Activated naive CD4-positive, alpha-beta T cell treated with anti-CD3 and anti-CD28 coated beads, Interleukin-2, amount 10 ng/mL, durations not matched to agents 7 days and 5 days (primary cell): Measurements from ENCODE around the gene KLHL10.

Experiments
- CTCF ChIA-PET: fragments of 350-600 bp; sonication (Branson Sonifier 250); formaldehyde crosslinking; loops from one replicate; lab custom pipeline; 2021; ENCODE audit warnings: antibody characterized with exemption; lab: Charles Lee
- DNase-seq: peaks from one replicate; pipeline ENCODE4 v3.0.0-alpha.2; 2020
- H3K27ac Mint-ChIP-seq: one replicate; pipeline ENCODE4 v1.8.0; 2021; ENCODE audit warnings: mild to moderate bottlenecking, moderate library complexity, mixed read lengths
- H3K27me3 Mint-ChIP-seq: one replicate; pipeline ENCODE4 v1.8.0; 2021; ENCODE audit warnings: mild to moderate bottlenecking, mixed read lengths
- H3K36me3 Mint-ChIP-seq: one replicate; pipeline ENCODE4 v1.8.0; 2021; ENCODE audit warnings: mixed read lengths
- H3K4me1 Mint-ChIP-seq: one replicate; pipeline ENCODE4 v1.8.0; 2021; ENCODE audit warnings: mixed read lengths
- H3K4me3 Mint-ChIP-seq: one replicate; pipeline ENCODE4 v1.8.0; 2021; ENCODE audit warnings: mild to moderate bottlenecking, moderate library complexity, mixed read lengths
- H3K9me3 Mint-ChIP-seq: one replicate; pipeline ENCODE4 v1.8.0; 2021; ENCODE audit warnings: mixed read lengths

Gene KLHL10

DNA sequence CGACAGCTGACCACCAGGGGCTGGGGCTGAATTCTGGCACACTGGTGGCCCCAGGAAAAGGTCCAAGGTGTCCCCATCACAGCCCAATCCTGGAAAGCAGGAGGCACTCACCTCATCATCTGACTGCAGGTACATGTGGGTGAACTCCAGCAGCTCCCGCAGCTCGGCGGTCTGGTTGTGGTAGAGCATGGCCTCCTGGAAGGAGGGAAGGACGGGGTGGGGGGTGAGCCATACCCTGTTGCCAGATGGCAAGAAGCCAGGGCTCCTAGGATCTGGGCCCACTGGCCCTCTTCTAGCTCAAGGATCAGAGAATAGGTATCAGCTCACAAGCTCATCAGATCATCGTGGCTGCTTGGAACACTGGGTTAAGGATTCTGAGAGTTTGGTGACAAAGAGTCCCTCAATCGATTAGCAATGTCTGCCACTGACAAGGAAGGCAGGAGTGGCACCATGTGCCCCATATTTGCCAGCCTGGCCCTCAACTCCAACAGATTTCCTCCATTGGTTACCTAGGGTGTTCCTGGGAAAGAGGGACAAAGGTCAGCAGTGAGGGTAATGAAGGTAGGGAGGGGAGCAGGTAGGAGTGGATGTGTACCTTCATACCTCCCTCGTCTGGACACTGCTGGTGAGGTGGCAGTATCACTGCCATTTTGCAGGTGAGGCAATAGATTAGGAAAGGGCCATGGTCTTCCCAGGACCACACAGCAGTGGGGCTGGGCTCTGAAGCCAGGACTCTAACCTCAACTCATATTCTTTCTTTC lies 30.8 kb upstream of the KLHL10 start:
- Mint-ChIP-seq H3K36me3 (no peaks in the 10 kb centered on the region), H3K4me3 (no peak overlapping the region), H3K4me1 (peaks cover 7% of the 10 kb centered on the region), H3K27ac (no peak overlapping the region), H3K27me3 (peaks cover 32% of the 10 kb centered on the region), H3K9me3 (no peaks in the 10 kb centered on the region)
- CTCF ChIA-PET = interaction anchor here (1.9 kb wide), 1 partner anchor 70 kb away, joined by 5 read pairs; no protein-coding TSS in a partner anchor
- no peak for DNase-seq

DNA sequence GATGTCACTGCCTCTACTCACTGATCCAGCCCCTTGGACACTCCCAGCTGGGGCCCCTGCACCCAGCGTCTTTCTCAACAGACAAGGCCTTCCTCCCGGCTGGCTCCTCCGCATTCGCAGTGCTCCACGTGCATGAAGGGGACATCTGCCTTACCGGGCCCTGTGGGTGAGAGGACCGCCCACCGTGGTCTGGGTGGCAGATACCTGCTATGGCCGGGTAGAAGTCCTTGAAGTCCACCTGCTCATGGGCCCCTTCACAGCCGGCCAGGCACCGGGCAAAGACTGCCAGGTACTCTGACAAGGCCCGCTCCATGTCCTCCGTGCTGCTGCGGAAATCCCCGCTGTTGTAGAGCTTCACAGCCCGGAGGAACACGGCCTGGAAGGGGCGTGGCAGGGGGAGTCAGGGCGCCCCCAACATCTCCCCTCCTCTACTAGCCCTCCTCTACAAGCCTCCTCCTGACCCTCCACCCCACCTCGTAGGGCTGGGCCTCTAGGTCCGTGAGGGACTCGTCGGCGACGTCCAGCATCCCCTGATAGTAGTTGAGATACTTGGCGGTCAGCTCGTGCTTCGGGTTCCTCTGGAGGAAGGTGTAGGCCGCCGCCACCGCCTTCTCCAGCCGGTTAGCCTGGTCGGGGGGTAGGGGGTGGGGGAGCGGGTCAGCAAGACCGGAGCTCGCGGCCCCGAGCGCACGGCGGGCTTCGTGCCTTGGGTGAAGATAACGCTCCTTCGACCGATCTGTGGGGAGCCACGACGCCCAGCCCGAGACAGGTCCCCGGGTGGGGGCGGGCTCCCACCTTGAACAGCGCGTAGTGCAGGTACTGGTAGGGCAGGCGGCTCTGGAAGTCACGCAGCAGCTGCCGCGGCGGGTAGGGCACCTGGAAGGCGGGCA lies 26.7 kb upstream of the KLHL10 start:
- CTCF ChIA-PET = interaction anchor here (0.8 to 2.7 kb wide), 12 partner anchors 9 to 107 kb away, joined by 3 to 11 read pairs (median 4); partner anchors contain the start of genes ACLY, JUP and KLHL10
- Mint-ChIP-seq H3K27me3 (peaks cover 50% of the 10 kb centered on the region), H3K4me3 (peak overlapping the region; percentile 57), H3K9me3 (no peaks in the 10 kb centered on the region), H3K4me1 (peaks cover 17% of the 10 kb centered on the region), H3K36me3 (no peaks in the 10 kb centered on the region), H3K27ac (no peak overlapping the region)
- DNase-seq = no peak

DNA sequence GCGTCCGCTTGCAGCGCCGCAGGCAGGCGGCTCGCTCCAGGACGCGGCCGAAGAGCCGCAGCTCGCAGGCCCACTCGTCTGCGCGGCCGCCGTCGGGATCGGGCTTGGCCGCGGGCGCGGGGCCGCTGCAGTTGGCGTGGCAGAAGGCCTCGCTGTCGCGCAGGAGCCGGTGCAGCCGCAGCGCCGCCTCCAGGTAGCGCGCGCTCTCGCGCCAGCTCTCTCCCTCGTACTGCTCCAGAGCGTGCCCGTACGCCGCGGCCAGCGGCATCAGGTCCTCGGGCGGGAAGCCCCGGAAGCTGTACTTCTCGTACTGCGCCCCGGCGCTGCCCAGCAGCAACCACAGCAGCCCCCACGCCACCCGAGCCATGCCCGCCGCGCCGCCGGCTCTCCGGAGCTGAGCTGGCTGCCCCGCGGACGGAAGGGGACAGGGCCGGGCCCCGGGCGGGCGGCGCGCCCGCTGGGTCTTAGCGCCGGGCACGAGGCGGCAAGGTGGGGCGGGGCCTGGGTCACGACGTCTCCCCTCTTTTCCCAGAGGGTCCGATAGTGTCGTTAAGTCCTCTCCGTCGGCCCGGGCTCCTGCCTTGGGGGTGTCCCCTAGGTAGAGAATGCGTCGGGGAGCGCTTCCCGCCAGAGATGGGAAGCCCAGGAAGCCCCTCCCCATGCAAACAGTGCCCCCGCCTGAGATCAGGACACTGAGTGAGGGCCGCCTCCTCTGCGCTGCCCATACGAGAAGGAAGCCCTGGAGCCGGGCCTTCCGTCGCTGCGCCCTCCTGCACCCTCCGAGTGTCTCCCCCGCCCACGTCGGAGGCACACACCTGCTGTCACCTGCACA lies 25.9 kb upstream of the KLHL10 start, which contains the start of gene P3H4:
P3H4 (minus strand) TSS at position 401 of the 832 bp plus-strand sequence; CDS start at position 367, 34 bp downstream.
- peak within 1 kb of the TSS; percentile 77 for H3K4me3 Mint-ChIP-seq
- H3K4me1 Mint-ChIP-seq = peaks cover 17% of the 10 kb centered on the region
- no peaks in the 10 kb centered on the region for H3K9me3 Mint-ChIP-seq
- no peaks in the 10 kb centered on the region for H3K36me3 Mint-ChIP-seq
- CTCF ChIA-PET = interaction anchor here (0.8 to 2.7 kb wide), 12 partner anchors 10 to 107 kb away, joined by 3 to 11 read pairs (median 4); partner anchors contain the start of genes ACLY, JUP and KLHL10
- DNase-seq = peak; percentile 83
- peak within 1 kb of the TSS; percentile 79 for H3K27ac Mint-ChIP-seq
- H3K27me3 Mint-ChIP-seq = peaks cover 50% of the 10 kb centered on the region

DNA sequence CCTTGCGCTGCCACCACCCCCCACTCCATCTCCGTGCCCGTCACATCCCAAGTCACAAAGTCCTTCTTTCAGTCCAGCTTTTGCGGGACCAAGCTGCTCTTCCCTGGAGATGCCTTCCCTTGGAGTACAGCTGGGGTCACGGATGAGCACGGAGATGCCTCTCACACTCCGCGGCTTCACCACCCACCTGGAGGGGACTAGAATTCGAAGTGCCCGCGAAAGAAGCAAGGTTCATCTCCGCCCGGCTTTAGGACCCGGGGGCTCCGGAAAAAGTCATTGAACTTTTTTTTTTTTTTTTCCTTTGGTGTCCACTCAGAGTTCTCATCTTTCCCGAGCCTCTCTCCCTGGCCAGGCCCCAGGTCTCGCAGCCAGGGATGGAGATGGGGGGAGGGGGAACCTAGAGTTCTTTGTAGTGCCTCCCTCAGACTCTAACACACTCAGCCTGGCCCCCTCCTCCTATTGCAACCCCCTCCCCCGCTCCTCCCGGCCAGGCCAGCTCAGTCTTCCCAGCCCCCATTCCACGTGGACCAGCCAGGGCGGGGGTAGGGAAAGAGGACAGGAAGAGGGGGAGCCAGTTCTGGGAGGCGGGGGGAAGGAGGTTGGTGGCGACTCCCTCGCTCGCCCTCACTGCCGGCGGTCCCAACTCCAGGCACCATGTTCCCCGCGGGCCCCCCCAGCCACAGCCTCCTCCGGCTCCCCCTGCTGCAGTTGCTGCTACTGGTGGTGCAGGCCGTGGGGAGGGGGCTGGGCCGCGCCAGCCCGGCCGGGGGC lies 25.1 kb upstream of the KLHL10 start, which contains the start of gene FKBP10:
FKBP10 (plus strand) TSS at position 624 of the 771 bp plus-strand sequence; CDS start at position 655, 31 bp downstream.
- peak within 1 kb of the TSS; percentile 79 for H3K27ac Mint-ChIP-seq

DNA sequence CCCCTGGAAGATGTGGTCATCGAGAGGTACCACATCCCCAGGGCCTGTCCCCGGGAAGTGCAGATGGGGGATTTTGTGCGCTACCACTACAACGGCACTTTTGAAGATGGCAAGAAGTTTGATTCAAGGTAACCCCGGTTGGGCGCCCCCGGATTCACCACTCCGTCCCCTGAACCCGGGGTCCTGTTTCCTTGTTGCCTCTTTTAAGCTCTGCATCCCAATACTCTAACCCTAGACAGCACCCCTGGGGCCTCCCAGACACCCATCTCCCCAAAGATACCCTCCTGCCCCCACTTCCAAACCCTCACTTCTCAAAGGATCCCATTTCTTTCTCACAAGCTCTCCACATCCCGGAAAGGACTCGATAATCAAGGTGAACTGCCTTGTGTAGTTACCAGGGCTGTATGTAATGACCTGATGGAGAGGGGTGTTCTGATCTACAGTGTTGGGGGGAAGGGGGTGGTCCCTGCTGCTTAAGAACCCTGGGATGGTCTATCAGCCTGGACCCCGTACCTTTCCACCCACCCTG lies 24.4 kb upstream of the KLHL10 start:
- CTCF ChIA-PET = no interaction called here
- peaks cover 17% of the 10 kb centered on the region for H3K4me1 Mint-ChIP-seq
- H3K27ac Mint-ChIP-seq = no peak overlapping the region
- peaks cover 50% of the 10 kb centered on the region for H3K27me3 Mint-ChIP-seq
- H3K4me3 Mint-ChIP-seq = peak overlapping the region; percentile 46
- H3K9me3 Mint-ChIP-seq = no peaks in the 10 kb centered on the region
- DNase-seq = no peak
- no peaks in the 10 kb centered on the region for H3K36me3 Mint-ChIP-seq

More for the DNA sequence above, 25.1 kb upstream of the KLHL10 start, which contains the start of gene FKBP10:
- peaks cover 50% of the 10 kb centered on the region for H3K27me3 Mint-ChIP-seq
- CTCF ChIA-PET = interaction anchor here (1.6 kb wide), 1 partner anchor 11 kb away, joined by 4 read pairs; no protein-coding TSS in a partner anchor
- peaks cover 17% of the 10 kb centered on the region for H3K4me1 Mint-ChIP-seq
- no peaks in the 10 kb centered on the region for H3K36me3 Mint-ChIP-seq
- H3K9me3 Mint-ChIP-seq = no peaks in the 10 kb centered on the region
- peak; percentile 55 for DNase-seq
- H3K4me3 Mint-ChIP-seq = peak within 1 kb of the TSS; percentile 77

DNA sequence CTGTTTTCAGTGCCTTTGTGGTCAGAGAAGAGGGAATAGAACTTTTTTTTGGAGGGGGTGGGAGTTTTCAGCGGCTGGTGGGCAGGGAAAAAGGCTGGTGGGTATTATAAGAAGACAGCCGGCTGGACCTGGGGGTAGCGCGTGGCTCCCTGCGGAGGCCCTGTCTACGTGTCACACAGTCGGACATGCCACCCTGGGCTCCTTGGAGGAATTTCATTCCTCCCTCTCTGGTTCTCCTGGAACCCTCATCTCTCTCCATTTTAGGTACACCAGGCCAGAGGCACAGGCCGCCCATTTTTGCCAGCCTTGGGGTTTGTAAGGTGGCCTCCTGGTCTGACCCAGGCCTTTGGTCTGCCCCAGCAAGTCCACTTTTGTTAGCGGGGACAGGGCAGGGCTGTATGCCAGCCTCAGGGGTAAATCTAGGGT lies 23.9 kb upstream of the KLHL10 start:
- no peak for DNase-seq
- H3K4me1 Mint-ChIP-seq = peaks cover 17% of the 10 kb centered on the region
- H3K27me3 Mint-ChIP-seq = peaks cover 49% of the 10 kb centered on the region
- CTCF ChIA-PET = no interaction called here
- H3K36me3 Mint-ChIP-seq = no peaks in the 10 kb centered on the region
- no peak overlapping the region for H3K27ac Mint-ChIP-seq
- peak overlapping the region; percentile 43 for H3K4me3 Mint-ChIP-seq
- no peaks in the 10 kb centered on the region for H3K9me3 Mint-ChIP-seq

DNA sequence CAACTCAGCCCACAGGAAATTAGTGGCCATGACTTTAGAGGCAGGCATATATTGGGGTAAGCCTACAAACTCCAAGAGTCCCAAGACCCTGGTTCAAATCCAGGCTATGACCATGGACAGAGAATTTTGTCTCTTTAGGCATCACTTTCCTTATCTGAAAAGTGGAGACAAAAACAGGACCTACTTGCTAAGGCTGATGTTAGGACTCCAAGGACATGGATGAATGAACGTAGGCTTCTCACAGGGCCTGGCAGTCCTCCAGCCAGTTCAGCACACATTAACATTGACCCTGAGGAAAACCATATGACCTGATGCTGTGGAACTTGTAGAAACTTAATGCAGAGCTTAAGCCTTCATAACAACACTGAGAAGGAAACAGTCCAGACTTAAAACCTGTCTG lies 23.4 kb upstream of the KLHL10 start:
- DNase-seq = no peak
- Mint-ChIP-seq H3K9me3 (no peaks in the 10 kb centered on the region), H3K36me3 (no peaks in the 10 kb centered on the region), H3K4me1 (peaks cover 17% of the 10 kb centered on the region), H3K27ac (no peak overlapping the region), H3K27me3 (peaks cover 47% of the 10 kb centered on the region), H3K4me3 (no peak overlapping the region)
- CTCF ChIA-PET = no interaction called here

DNA sequence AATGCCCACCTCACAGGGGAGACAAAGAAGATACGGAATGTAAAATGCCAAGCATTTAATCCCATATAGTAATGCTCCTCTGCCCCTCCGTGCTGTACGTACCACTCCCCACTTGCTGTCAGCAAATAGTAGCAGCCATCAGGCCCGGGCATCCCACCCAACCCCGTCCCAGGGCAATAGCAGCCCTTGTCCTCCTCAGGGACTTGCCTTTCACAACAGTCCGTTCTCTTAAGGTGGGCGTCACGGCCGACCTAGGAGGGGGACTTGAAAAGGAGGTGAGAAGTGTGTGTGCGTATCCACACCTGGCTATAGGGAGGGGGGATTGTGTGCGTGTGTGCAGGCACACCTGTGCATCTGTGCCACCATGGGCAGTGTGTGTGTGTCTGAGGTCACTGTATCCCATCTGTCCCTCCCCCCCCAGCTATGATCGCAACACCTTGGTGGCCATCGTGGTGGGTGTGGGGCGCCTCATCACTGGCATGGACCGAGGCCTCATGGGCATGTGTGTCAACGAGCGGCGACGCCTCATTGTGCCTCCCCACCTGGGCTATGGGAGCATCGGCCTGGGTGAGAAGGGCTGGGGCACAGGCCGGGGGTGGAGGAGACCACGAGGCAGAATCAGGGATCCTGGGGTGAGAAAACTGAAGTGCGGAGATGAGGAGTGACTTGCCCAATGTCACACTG lies 20.8 kb upstream of the KLHL10 start:
- no peaks in the 10 kb centered on the region for H3K36me3 Mint-ChIP-seq
- CTCF ChIA-PET = interaction anchor here (0.5 kb wide), 1 partner anchor 95 kb away, joined by 3 read pairs; no protein-coding TSS in a partner anchor
- H3K9me3 Mint-ChIP-seq = no peaks in the 10 kb centered on the region
- H3K27me3 Mint-ChIP-seq = peaks cover 22% of the 10 kb centered on the region
- H3K4me3 Mint-ChIP-seq = no peak overlapping the region
- no peak for DNase-seq
- no peak overlapping the region for H3K27ac Mint-ChIP-seq
- peaks cover 10% of the 10 kb centered on the region for H3K4me1 Mint-ChIP-seq

DNA sequence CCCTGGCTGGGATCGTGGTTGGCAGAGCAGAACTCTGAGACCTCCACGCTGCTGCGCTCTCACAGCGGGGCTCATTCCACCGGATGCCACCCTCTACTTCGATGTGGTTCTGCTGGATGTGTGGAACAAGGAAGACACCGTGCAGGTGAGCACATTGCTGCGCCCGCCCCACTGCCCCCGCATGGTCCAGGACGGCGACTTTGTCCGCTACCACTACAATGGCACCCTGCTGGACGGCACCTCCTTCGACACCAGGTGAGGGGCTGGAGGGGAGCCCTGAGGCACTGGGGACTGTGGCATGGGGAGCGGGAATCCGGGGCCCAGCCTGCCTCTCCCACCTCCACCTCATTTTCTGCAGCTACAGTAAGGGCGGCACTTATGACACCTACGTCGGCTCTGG lies 19.6 kb upstream of the KLHL10 start:
- Mint-ChIP-seq H3K4me1 (peaks cover 3% of the 10 kb centered on the region), H3K27ac (no peak overlapping the region), H3K9me3 (no peaks in the 10 kb centered on the region), H3K4me3 (no peak overlapping the region), H3K36me3 (no peaks in the 10 kb centered on the region), H3K27me3 (peaks cover 10% of the 10 kb centered on the region)
- no peak for DNase-seq
- CTCF ChIA-PET = no interaction called here

DNA sequence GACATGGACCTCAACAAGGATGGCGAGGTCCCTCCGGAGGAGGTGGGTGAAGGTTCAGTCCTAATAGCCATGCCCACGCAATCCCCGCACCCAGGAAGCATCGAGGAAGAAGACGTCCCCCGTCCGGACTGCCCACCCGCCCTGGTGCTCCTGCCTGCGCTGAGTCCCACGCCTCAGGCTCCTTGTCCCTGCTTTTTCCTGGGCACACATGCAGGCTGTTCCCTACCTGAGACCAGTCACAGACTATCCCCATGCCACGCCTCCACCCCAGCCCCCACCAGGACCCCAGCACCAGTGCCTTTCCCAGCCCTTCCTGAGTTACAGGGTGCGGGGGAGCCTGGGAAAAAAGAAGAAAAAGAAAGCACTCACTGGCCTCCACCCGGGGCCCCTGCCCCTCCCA lies 15.8 kb upstream of the KLHL10 start:
- DNase-seq = no peak
- Mint-ChIP-seq H3K9me3 (no peaks in the 10 kb centered on the region), H3K27ac (no peak overlapping the region), H3K36me3 (no peaks in the 10 kb centered on the region), H3K27me3 (no peaks in the 10 kb centered on the region), H3K4me3 (no peak overlapping the region), H3K4me1 (no peaks in the 10 kb centered on the region)
- CTCF ChIA-PET = interaction anchor here (0.6 kb wide), 1 partner anchor 24 kb away, joined by 3 read pairs; no protein-coding TSS in a partner anchor

DNA sequence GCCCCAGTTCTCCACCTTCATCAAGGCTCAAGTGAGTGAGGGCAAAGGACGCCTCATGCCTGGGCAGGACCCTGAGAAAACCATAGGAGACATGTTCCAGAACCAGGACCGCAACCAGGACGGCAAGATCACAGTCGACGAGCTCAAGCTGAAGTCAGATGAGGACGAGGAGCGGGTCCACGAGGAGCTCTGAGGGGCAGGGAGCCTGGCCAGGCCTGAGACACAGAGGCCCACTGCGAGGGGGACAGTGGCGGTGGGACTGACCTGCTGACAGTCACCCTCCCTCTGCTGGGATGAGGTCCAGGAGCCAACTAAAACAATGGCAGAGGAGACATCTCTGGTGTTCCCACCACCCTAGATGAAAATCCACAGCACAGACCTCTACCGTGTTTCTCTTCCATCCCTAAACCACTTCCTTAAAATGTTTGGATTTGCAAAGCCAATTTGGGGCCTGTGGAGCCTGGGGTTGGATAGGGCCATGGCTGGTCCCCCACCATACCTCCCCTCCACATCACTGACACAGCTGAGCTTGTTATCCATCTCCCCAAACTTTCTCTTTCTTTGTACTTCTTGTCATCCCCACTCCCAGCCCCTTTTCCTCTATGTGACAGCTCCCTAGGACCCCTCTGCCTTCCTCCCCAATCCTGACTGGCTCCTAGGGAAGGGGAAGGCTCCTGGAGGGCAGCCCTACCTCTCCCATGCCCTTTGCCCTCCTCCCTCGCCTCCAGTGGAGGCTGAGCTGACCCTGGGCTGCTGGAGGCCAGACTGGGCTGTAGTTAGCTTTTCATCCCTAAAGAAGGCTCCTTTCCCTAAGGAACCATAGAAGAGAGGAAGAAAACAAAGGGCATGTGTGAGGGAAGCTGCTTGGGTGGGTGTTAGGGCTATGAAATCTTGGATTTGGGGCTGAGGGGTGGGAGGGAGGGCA lies 15.1 kb upstream of the KLHL10 start:
- Mint-ChIP-seq H3K9me3 (no peaks in the 10 kb centered on the region), H3K27me3 (no peaks in the 10 kb centered on the region), H3K4me1 (no peaks in the 10 kb centered on the region), H3K4me3 (no peak overlapping the region), H3K36me3 (no peaks in the 10 kb centered on the region), H3K27ac (no peak overlapping the region)
- CTCF ChIA-PET = interaction anchor here (1.3 kb wide), 1 partner anchor 11 kb away, joined by 4 read pairs; the partner anchor contains the start of gene P3H4
- no peak for DNase-seq
